DLD1 (cell line): ENCODE data around the gene TAF6L.
"Not testable (repeated sequence)": the region's sequence is repeated elsewhere in the genome, so short reads cannot be mapped to it uniquely, and the experiment has no call there.

Experiments used
- in situ Hi-C: cut with HindIII; loops from 2 replicates; pipeline ENCODE4 v1.10.0; 2017; ENCODE audit warnings: low sequenced_read_pairs

Gene TAF6L

GRCh38 chr11:62771144-62772021, at the start of gene TAF6L:
Gene TAF6L, plus strand, starts transcription at chr11:62771396. Its CDS starts 4,388 bp downstream, at chr11:62775784.
- in situ Hi-C loops, result no loop called here

GRCh38 chr11:62721994-62722393, 49.2 kb upstream of the TAF6L start:
- in situ Hi-C loops, result no loop called here

- in situ Hi-C loops, result no loop called here
Measured at GRCh38 chr11:62724171-62724570, 47.0 kb upstream of the TAF6L start.

- in situ Hi-C loops, result no loop called here
Measured at GRCh38 chr11:62725646-62726045, 45.5 kb upstream of the TAF6L start.

- in situ Hi-C loops, result no loop called here
Measured at GRCh38 chr11:62726156-62726914, 44.9 kb upstream of the TAF6L start.

- in situ Hi-C loops, result no loop called here
Measured at GRCh38 chr11:62726915-62727164, 44.4 kb upstream of the TAF6L start.

- in situ Hi-C loops, result no loop called here
Measured at GRCh38 chr11:62727165-62727871, 43.9 kb upstream of the TAF6L start, which contains the start of gene HNRNPUL2. Gene HNRNPUL2, minus strand, starts transcription at chr11:62727457. Its CDS starts 301 bp downstream, at chr11:62727156.

GRCh38 chr11:62727872-62728170, 43.4 kb upstream of the TAF6L start:
- in situ Hi-C loops, result no loop called here

- in situ Hi-C loops, result no loop called here
Measured at GRCh38 chr11:62728171-62728988, 42.8 kb upstream of the TAF6L start, which contains the start of gene TTC9C. Gene TTC9C, plus strand, starts transcription at chr11:62728486. Its CDS starts 363 bp downstream, at chr11:62728849.

- in situ Hi-C loops, result not testable (repeated sequence)
Measured at GRCh38 chr11:62730076-62730475, 41.1 kb upstream of the TAF6L start.

- in situ Hi-C loops, result no loop called here
Measured at GRCh38 chr11:62732830-62733229, 38.4 kb upstream of the TAF6L start.

- in situ Hi-C loops, result no loop called here
Measured at GRCh38 chr11:62737196-62737595, 34.0 kb upstream of the TAF6L start.

GRCh38 chr11:62747475-62748160, 23.6 kb upstream of the TAF6L start:
- in situ Hi-C loops, result no loop called here

GRCh38 chr11:62749931-62750330, 21.3 kb upstream of the TAF6L start:
- in situ Hi-C loops, result not testable (repeated sequence)

- in situ Hi-C loops, result no loop called here
Measured at GRCh38 chr11:62752177-62752785, 18.9 kb upstream of the TAF6L start.

- in situ Hi-C loops, result no loop called here
Measured at GRCh38 chr11:62752994-62753735, 18.0 kb upstream of the TAF6L start.

- in situ Hi-C loops, result no loop called here
Measured at GRCh38 chr11:62753736-62754603, 17.2 kb upstream of the TAF6L start, which contains the start of gene ZBTB3. Gene ZBTB3, minus strand, starts transcription at chr11:62754160. Its CDS starts 496 bp downstream, at chr11:62753664.

GRCh38 chr11:62755086-62755615, 16.0 kb upstream of the TAF6L start:
- in situ Hi-C loops, result no loop called here
